ENCODE results near the gene GPR84. TPM values are rescaled to one million over a fixed set of nuclear protein-coding genes. Genes with fewer than 3 reads are reported as not detected.

GPR84 gene
- total and polyA plus RNA-seq, 2 donors (not counting 1 experiment from before 2014, with no cell fraction given), result 0.16 TPM; not detected in 1

- H3K4me3 Mint-ChIP-seq, result no peak overlapping the region
- ATAC-seq (ENCODE audit: low read depth), result no peak
- DNase-seq, result no peak
- CTCF ChIA-PET, result interaction anchor here (0.9 to 2.9 kb wide), 7 partner anchors 12 to 175 kb away, joined by 3 to 11 read pairs (median 6); no protein-coding TSS in a partner anchor
- no peaks in the 10 kb centered on the region for H3K27me3 ChIP-seq (replicated peaks in 1 of 4; ENCODE audit: control extremely low read depth in 1 of 4, control insufficient read depth in 3 of 4, insufficient read depth in 4 of 4, low read length in 3 of 4)
- H3K9me3 ChIP-seq (ENCODE audit: control extremely low read depth in 1 of 3, control insufficient read depth in 2 of 3, insufficient read depth in 1 of 3, low read length in 2 of 3), result no peaks in the 10 kb centered on the region
- peaks cover 0 to 15% of the 10 kb centered on the region in 2 experiments for H3K36me3 ChIP-seq (replicated peaks in 1 of 2; ENCODE audit: control extremely low read depth in 1 of 2, control insufficient read depth in 1 of 2, extremely low read depth in 1 of 2, insufficient read depth in 2 of 2, low read length in 1 of 2)
- POLR2A ChIA-PET, result interaction anchor here (0.6 kb wide), 1 partner anchor 28 kb away, joined by 4 read pairs; no protein-coding TSS in a partner anchor
- H3K27me3 Mint-ChIP-seq, result no peaks in the 10 kb centered on the region
- peaks cover 62% of the 10 kb centered on the region for H3K4me1 Mint-ChIP-seq
- peaks cover 27% of the 10 kb centered on the region for H3K79me2 ChIP-seq (ENCODE audit: control insufficient read depth, insufficient read depth, low read length)
- H2AFZ ChIP-seq (ENCODE audit: insufficient read depth, low read depth, low read length, poor library complexity, severe bottlenecking), result no peak overlapping the region
- peak overlapping the region; percentile 80 for H3K27ac Mint-ChIP-seq
- H3K9me3 Mint-ChIP-seq (ENCODE audit: insufficient read depth), result no peaks in the 10 kb centered on the region
- peaks cover 60 to 76% of the 10 kb centered on the region in 2 donors for H3K4me1 ChIP-seq (ENCODE audit: control insufficient read depth in 2 of 2, insufficient read depth in 2 of 2, low read length in 2 of 2)
- peak overlapping the region; percentile 21 for H3K4me2 ChIP-seq (replicated peaks; ENCODE audit: low read depth, low read length, poor library complexity, severe bottlenecking)
- WGBS (ENCODE audit: insufficient coverage), result 97% methylated on average over 3 of the region's 3 CpGs
- H3K4me3 ChIP-seq (ENCODE audit: control extremely low read depth in 1 of 5, extremely low read depth in 1 of 5, insufficient read depth in 1 of 5, low read depth in 2 of 5, low read length in 4 of 5), result no peak overlapping the region
- H3K27ac ChIP-seq (ENCODE audit: low read length in 2 of 2), result peak overlapping the region; percentile 75 to 85
- TF ChIP-seq, protein P1, sequence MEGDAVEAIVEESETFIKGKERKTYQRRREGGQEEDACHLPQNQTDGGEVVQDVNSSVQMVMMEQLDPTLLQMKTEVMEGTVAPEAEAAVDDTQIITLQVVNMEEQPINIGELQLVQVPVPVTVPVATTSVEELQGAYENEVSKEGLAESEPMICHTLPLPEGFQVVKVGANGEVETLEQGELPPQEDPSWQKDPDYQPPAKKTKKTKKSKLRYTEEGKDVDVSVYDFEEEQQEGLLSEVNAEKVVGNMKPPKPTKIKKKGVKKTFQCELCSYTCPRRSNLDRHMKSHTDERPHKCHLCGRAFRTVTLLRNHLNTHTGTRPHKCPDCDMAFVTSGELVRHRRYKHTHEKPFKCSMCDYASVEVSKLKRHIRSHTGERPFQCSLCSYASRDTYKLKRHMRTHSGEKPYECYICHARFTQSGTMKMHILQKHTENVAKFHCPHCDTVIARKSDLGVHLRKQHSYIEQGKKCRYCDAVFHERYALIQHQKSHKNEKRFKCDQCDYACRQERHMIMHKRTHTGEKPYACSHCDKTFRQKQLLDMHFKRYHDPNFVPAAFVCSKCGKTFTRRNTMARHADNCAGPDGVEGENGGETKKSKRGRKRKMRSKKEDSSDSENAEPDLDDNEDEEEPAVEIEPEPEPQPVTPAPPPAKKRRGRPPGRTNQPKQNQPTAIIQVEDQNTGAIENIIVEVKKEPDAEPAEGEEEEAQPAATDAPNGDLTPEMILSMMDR (IDR thresholded peaks at IDR 0.05), result no peak
- TF ChIP-seq EZH2 (IDR thresholded peaks at IDR 0.05; ENCODE audit: borderline replicate concordance, insufficient read depth, low read depth, low read length, poor library complexity, severe bottlenecking), result no peak
- no peak overlapping the region for H3K9ac ChIP-seq (ENCODE audit: low read length)
- intact Hi-C loops (cut with micrococcal nuclease), result no loop called here
- H4K20me1 ChIP-seq (ENCODE audit: control insufficient read depth, insufficient read depth, low read length, poor library complexity, severe bottlenecking), result peaks cover 6% of the 10 kb centered on the region
These were observed 18.8 kb upstream of the GPR84 start for GRCh38 chr12:54383041-54383609.

- peak overlapping the region; percentile 37 for H3K27ac Mint-ChIP-seq
- POLR2A ChIA-PET, result interaction anchor here (0.7 kb wide), 1 partner anchor 22 kb away, joined by 4 read pairs; no protein-coding TSS in a partner anchor
- no peak for ATAC-seq (ENCODE audit: low read depth)
- peaks cover 8% of the 10 kb centered on the region for H4K20me1 ChIP-seq (ENCODE audit: control insufficient read depth, insufficient read depth, low read length, poor library complexity, severe bottlenecking)
- CTCF ChIA-PET, result interaction anchor here (0.6 to 5.0 kb wide), 20 partner anchors 10 to 186 kb away, joined by 3 to 49 read pairs (median 16); partner anchors contain the start of gene COPZ1
- H3K9me3 Mint-ChIP-seq (ENCODE audit: insufficient read depth), result no peaks in the 10 kb centered on the region
- H3K4me3 Mint-ChIP-seq, result no peak overlapping the region
- H2AFZ ChIP-seq (ENCODE audit: insufficient read depth, low read depth, low read length, poor library complexity, severe bottlenecking), result no peak overlapping the region
- intact Hi-C loops (cut with micrococcal nuclease), result no loop called here
- no CpG with 5 or more reads among the region's 4 CpGs for WGBS (ENCODE audit: insufficient coverage)
- no peak overlapping the region for H3K27ac ChIP-seq (ENCODE audit: low read length in 2 of 2)
- no peak for DNase-seq
- H3K27me3 Mint-ChIP-seq, result no peaks in the 10 kb centered on the region
- H3K4me1 Mint-ChIP-seq, result peaks cover 47% of the 10 kb centered on the region
- H3K27me3 ChIP-seq (replicated peaks in 1 of 4; ENCODE audit: control extremely low read depth in 1 of 4, control insufficient read depth in 3 of 4, insufficient read depth in 4 of 4, low read length in 3 of 4), result no peaks in the 10 kb centered on the region
- no peak overlapping the region for H3K4me2 ChIP-seq (replicated peaks; ENCODE audit: low read depth, low read length, poor library complexity, severe bottlenecking)
- no peak overlapping the region for H3K9ac ChIP-seq (ENCODE audit: low read length)
- peaks cover 42 to 60% of the 10 kb centered on the region in 2 donors for H3K4me1 ChIP-seq (ENCODE audit: control insufficient read depth in 2 of 2, insufficient read depth in 2 of 2, low read length in 2 of 2)
- peaks cover 35% of the 10 kb centered on the region for H3K79me2 ChIP-seq (ENCODE audit: control insufficient read depth, insufficient read depth, low read length)
- H3K36me3 ChIP-seq (replicated peaks in 1 of 2; ENCODE audit: control extremely low read depth in 1 of 2, control insufficient read depth in 1 of 2, extremely low read depth in 1 of 2, insufficient read depth in 2 of 2, low read length in 1 of 2), result peaks cover 0 to 23% of the 10 kb centered on the region in 2 experiments
- no peak for TF ChIP-seq EZH2 (IDR thresholded peaks at IDR 0.05; ENCODE audit: borderline replicate concordance, insufficient read depth, low read depth, low read length, poor library complexity, severe bottlenecking)
- TF ChIP-seq, protein P1 (IDR thresholded peaks at IDR 0.05), result no peak
- no peaks in the 10 kb centered on the region for H3K9me3 ChIP-seq (ENCODE audit: control extremely low read depth in 1 of 3, control insufficient read depth in 2 of 3, insufficient read depth in 1 of 3, low read length in 2 of 3)
- H3K4me3 ChIP-seq (ENCODE audit: control extremely low read depth in 1 of 5, extremely low read depth in 1 of 5, insufficient read depth in 1 of 5, low read depth in 2 of 5, low read length in 4 of 5), result no peak overlapping the region
These were observed 16.9 kb upstream of the GPR84 start for GRCh38 chr12:54381136-54381535.
